ENCODE results near the gene MEF2B.

DNA sequence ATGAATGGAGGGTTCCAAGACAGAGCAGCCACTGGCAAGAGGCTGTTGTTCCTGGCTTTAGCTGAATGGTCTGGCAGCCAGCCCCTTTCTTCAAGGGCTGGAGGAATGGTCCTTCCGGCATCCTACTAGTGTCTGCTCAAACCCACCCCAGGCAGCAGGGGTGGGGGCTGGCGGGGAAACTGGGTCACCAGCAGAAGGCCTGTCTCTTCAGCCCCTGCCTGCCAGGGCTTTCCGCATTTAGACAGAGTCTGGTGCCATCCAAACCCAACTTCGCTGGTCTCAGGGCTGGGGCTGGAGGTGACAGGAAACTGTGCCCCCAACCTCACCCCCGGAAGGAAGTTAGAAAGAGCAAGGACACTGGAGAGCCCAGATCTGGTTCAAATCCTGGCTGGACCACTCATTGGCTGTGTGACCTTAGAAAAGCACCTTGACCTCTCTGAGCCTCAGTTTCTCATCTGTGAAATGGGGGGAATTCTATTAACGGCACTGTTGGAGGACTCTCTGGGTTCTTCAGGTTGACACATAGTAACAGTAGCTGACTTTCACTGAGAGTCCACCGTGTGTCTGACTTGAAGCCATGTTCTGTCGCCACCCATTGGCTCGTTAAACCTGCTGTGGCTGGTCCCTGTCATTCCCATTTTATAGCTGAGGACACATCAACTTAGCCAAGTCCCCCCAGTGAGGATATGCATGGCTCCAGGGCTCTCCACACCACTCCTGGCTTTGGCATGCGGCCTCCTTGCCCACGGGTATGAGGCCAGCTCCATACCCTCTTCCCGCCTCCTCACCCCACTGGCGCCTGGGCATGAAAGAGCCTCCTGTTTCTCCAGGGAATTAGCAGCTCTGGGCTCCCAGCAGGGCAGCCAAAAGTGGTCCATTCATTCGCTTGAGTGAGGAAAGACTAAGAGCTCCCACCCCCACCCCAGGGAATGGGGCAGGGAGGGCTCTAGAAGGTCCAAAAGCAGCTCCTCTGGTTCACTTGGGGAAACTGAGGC is 35.6 kb upstream of the MEF2B start:
- TF ChIP-seq, protein P1, sequence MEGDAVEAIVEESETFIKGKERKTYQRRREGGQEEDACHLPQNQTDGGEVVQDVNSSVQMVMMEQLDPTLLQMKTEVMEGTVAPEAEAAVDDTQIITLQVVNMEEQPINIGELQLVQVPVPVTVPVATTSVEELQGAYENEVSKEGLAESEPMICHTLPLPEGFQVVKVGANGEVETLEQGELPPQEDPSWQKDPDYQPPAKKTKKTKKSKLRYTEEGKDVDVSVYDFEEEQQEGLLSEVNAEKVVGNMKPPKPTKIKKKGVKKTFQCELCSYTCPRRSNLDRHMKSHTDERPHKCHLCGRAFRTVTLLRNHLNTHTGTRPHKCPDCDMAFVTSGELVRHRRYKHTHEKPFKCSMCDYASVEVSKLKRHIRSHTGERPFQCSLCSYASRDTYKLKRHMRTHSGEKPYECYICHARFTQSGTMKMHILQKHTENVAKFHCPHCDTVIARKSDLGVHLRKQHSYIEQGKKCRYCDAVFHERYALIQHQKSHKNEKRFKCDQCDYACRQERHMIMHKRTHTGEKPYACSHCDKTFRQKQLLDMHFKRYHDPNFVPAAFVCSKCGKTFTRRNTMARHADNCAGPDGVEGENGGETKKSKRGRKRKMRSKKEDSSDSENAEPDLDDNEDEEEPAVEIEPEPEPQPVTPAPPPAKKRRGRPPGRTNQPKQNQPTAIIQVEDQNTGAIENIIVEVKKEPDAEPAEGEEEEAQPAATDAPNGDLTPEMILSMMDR (IDR thresholded peaks at IDR 0.05; ENCODE audit: low read length), result no peak
- TF ChIP-seq EZH2 (IDR thresholded peaks at IDR 0.05; ENCODE audit: borderline replicate concordance, low read length), result no peak

Data from OCI-LY1 (cell line).